ENCODE results near the gene SUGP1.

DNA sequence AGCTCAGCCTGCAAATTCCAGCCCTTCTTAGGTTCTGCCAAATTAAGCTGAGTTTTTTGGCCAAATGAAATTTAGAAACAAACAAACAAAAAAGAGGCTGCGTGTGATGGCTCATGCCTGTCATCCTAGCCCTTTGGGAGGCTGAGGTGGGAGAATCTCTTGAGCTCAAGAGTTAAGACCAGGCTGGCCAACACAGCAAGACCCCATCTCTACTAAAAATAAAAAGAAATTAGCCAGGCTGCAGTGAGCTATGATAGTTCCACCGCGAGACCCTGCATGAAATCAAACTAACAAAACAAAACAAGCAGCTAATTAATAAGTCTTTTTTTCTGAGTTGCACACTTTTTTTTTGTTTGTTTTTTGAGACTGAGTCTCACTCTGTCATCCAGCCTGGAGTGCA is 90.6 kb downstream of the SUGP1 start:
- TF ChIP-seq, protein P1, sequence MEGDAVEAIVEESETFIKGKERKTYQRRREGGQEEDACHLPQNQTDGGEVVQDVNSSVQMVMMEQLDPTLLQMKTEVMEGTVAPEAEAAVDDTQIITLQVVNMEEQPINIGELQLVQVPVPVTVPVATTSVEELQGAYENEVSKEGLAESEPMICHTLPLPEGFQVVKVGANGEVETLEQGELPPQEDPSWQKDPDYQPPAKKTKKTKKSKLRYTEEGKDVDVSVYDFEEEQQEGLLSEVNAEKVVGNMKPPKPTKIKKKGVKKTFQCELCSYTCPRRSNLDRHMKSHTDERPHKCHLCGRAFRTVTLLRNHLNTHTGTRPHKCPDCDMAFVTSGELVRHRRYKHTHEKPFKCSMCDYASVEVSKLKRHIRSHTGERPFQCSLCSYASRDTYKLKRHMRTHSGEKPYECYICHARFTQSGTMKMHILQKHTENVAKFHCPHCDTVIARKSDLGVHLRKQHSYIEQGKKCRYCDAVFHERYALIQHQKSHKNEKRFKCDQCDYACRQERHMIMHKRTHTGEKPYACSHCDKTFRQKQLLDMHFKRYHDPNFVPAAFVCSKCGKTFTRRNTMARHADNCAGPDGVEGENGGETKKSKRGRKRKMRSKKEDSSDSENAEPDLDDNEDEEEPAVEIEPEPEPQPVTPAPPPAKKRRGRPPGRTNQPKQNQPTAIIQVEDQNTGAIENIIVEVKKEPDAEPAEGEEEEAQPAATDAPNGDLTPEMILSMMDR (IDR thresholded peaks at IDR 0.05; ENCODE audit: insufficient read depth, low read depth, low read length): no peak
- TF ChIP-seq EZH2 (IDR thresholded peaks at IDR 0.05; ENCODE audit: insufficient read depth, low read length): no peak

Data from astrocyte (in vitro differentiated cells and primary cell).